GM23338 (cell line): Measurements from ENCODE around the gene NTN4.

Experiments
- CREB1 ChIP-seq: fragments of 250-450 bp; sonication (Bioruptor Pico); IDR thresholded peaks from 2 replicates; pipeline ENCODE4 v1.5.0; 2020; ENCODE audit warnings: low read depth, mild to moderate bottlenecking, moderate library complexity
- CTCF ChIP-seq, 2 experiments: fragments of 200-600 bp in 1 of 2; sonication (generic) in 1 of 2; conservative IDR thresholded peaks; 2 replicates each; pipeline versions ENCODE4 v1.5.1 to v1.6.1; 2016 to 2017; ENCODE audit warnings: antibody characterized with exemption in 2 of 2, low read depth in 2 of 2, mild to moderate bottlenecking in 2 of 2, moderate library complexity in 1 of 2
- ETS1 ChIP-seq: IDR thresholded peaks from 2 replicates; pipeline ENCODE4 v1.6.1; 2016; ENCODE audit warnings: antibody characterized with exemption
- EZH2 ChIP-seq: fragments of 200-600 bp; sonication (generic); IDR thresholded peaks from one replicate; pipeline ENCODE4 v1.8.0; 2017; ENCODE audit warnings: antibody characterized with exemption, mild to moderate bottlenecking, low read depth; ENCODE audit not compliant: unreplicated experiment
- EZH2phosphoT487 ChIP-seq: fragments of 200-600 bp; sonication (generic); IDR thresholded peaks from one replicate; pipeline ENCODE4 v1.8.1; 2018; ENCODE audit warnings: antibody characterized with exemption; ENCODE audit not compliant: unreplicated experiment
- JUNB ChIP-seq: IDR thresholded peaks from one replicate; pipeline ENCODE4 v1.6.1; 2016; ENCODE audit warnings: antibody characterized with exemption; ENCODE audit not compliant: unreplicated experiment
- NANOG ChIP-seq: IDR thresholded peaks from 2 replicates; pipeline ENCODE4 v1.6.1; 2016; ENCODE audit warnings: antibody characterized with exemption, borderline replicate concordance
- POLR2AphosphoS5 ChIP-seq: IDR thresholded peaks from 2 replicates; pipeline ENCODE4 v1.6.1; 2016; ENCODE audit warnings: antibody characterized with exemption, low read depth
- REST ChIP-seq: IDR thresholded peaks from one replicate; pipeline ENCODE4 v1.6.1; 2018; ENCODE audit warnings: antibody characterized with exemption; ENCODE audit not compliant: unreplicated experiment
- ZNF114 ChIP-seq: fragments of 250-450 bp; sonication (Bioruptor Pico); IDR thresholded peaks from 2 replicates; pipeline ENCODE4 v1.5.0; 2020; ENCODE audit warnings: mild to moderate bottlenecking, moderate library complexity
- ZNF331 ChIP-seq: fragments of 250-450 bp; sonication (Bioruptor Pico); IDR thresholded peaks from 2 replicates; pipeline ENCODE4 v1.5.0; 2020; ENCODE audit warnings: low read depth, mild to moderate bottlenecking, moderate library complexity
- ZNF462 ChIP-seq: fragments of 250-450 bp; sonication (Bioruptor Pico); IDR thresholded peaks from 2 replicates; pipeline ENCODE4 v1.5.0; 2020; ENCODE audit warnings: mild to moderate bottlenecking, moderate library complexity

- no peak for TF ChIP-seq JUNB
- no peak for TF ChIP-seq CTCF (conservative IDR thresholded peaks at IDR 0.05; ENCODE audit: low read depth in 2 of 2)
- TF ChIP-seq EZH2phosphoT487 = no peak
- no peak for TF ChIP-seq ZNF462 (CRISPR knock-in tag)
- TF ChIP-seq POLR2AphosphoS5 = no peak
- TF ChIP-seq REST = no peak
- no peak for TF ChIP-seq ZNF114 (CRISPR knock-in tag)
- TF ChIP-seq EZH2 = no peak
- no peak for TF ChIP-seq CREB1 (CRISPR knock-in tag)
- no peak for TF ChIP-seq ZNF331
- TF ChIP-seq NANOG = no peak
- no peak for TF ChIP-seq ETS1
Measured at GRCh38 chr12:95687937-95688336, 102.6 kb downstream of the NTN4 start.
